GM12892 (cell line): ENCODE results near the gene ANKRD34A. TPM values are rescaled to one million over a fixed set of nuclear protein-coding genes. Genes with fewer than 3 reads are reported as not detected.

Source experiments
- DNase-seq: peaks from one replicate; pipeline ENCODE4 v3.0.0; 2011; ENCODE audit not compliant: insufficient read length
- FAIRE-seq: peaks from 2 replicates; lab custom pipeline; 2011; peaks lifted over from hg19 to GRCh38; lab: Jason Lieb, UNC
- POLR2A ChIP-seq: IDR thresholded peaks from 2 replicates; pipeline ENCODE4 v1.6.1; 2011; ENCODE audit warnings: low read depth, low read length, control low read depth
- POLR2AphosphoS5 ChIP-seq: IDR thresholded peaks from 2 replicates; pipeline ENCODE4 v1.6.1; 2011; ENCODE audit warnings: low read depth, low read length, control low read depth
- TAF1 ChIP-seq: IDR thresholded peaks from 2 replicates; pipeline ENCODE4 v1.6.1; 2011; ENCODE audit warnings: low read depth, mild to moderate bottlenecking, control low read depth, low read length, borderline replicate concordance
- polyA plus RNA-seq: library from polyadenylated mRNA; unstranded; fragments of >200 nt; gene quantifications from one replicate; pipeline ENCODE4 v1.2.1, GENCODE V29; 2012; ENCODE audit warnings: missing spikeins, inconsistent platforms; ENCODE audit not compliant: missing spikeins

The ANKRD34A gene
- polyA plus RNA-seq: 0.49 TPM

- TF ChIP-seq TAF1 (peak; percentile 72; the same call in 1 of the 2 replicates), POLR2AphosphoS5 (peak; percentile 89), POLR2A (peak; percentile 89)
- FAIRE-seq (peak; percentile 84), DNase-seq (peak; percentile 82)
These were observed at the start of gene ANKRD34A, which contains the start of gene POLR3GL for GRCh38 chr1:145964328-145965118. Gene ANKRD34A, minus strand, starts transcription at chr1:145964575. Its CDS starts 2,816 bp downstream, at chr1:145961759. Gene POLR3GL, plus strand, starts transcription at chr1:145964690. Its CDS starts 10,176 bp downstream, at chr1:145974866.

GRCh38 chr1:146013559-146013922 is 49.2 kb upstream of the ANKRD34A start:
- TF ChIP-seq POLR2AphosphoS5 (no peak), POLR2A (no peak), TAF1 (no peak)
- FAIRE-seq (no peak), DNase-seq (no peak)

- DNase-seq (no peak), FAIRE-seq (peak; percentile 70)
- no peak for TF ChIP-seq POLR2AphosphoS5
- no peak for TF ChIP-seq POLR2A
- no peak for TF ChIP-seq TAF1
These were observed 48.6 kb upstream of the ANKRD34A start for GRCh38 chr1:146012703-146013558.

GRCh38 chr1:146010126-146010738 is 45.9 kb upstream of the ANKRD34A start:
- TF ChIP-seq POLR2AphosphoS5 (no peak), TAF1 (no peak), POLR2A (no peak)
- DNase-seq (no peak), FAIRE-seq (no peak)

GRCh38 chr1:146007489-146008133 is 43.2 kb upstream of the ANKRD34A start:
- DNase-seq: no peak
- no peak for FAIRE-seq
- no peak for TF ChIP-seq TAF1
- TF ChIP-seq POLR2AphosphoS5: no peak
- no peak for TF ChIP-seq POLR2A

GRCh38 chr1:146001709-146002108 is 37.3 kb upstream of the ANKRD34A start:
- TF ChIP-seq TAF1 (no peak), POLR2A (no peak), POLR2AphosphoS5 (no peak)
- FAIRE-seq: no peak
- DNase-seq: no peak

- DNase-seq (no peak), FAIRE-seq (no peak)
- TF ChIP-seq POLR2AphosphoS5 (no peak), POLR2A (no peak), TAF1 (no peak)
These were observed 35.1 kb upstream of the ANKRD34A start for GRCh38 chr1:145999321-146000024.

- DNase-seq: no peak
- TF ChIP-seq TAF1 (no peak), POLR2AphosphoS5 (no peak), POLR2A (no peak)
- FAIRE-seq: no peak
These were observed 33.3 kb upstream of the ANKRD34A start for GRCh38 chr1:145997718-145998023.

- DNase-seq (no peak), FAIRE-seq (peak; percentile 54)
- TF ChIP-seq POLR2AphosphoS5: peak; percentile 87
- TF ChIP-seq POLR2A: peak; percentile 84
- peak; percentile 73 for TF ChIP-seq TAF1
These were observed 32.8 kb upstream of the ANKRD34A start for GRCh38 chr1:145997016-145997717.

- TF ChIP-seq POLR2AphosphoS5 (peak; percentile 99), TAF1 (peak; percentile 64; the same call in 1 of the 2 replicates), POLR2A (peak; percentile 99)
- FAIRE-seq (peak; percentile 95), DNase-seq (peak; percentile 92)
These were observed 32.1 kb upstream of the ANKRD34A start, which contains the start of gene TXNIP for GRCh38 chr1:145996433-145997015. Gene TXNIP, minus strand, starts transcription at chr1:145996579. Its CDS starts 313 bp downstream, at chr1:145996266.
